Measurements from ENCODE around the gene SLITRK4. TPM values are rescaled to one million over a fixed set of nuclear protein-coding genes. Genes with fewer than 3 reads are reported as not detected.

SLITRK4 gene
- total RNA-seq, 1 experiment from 2014 or later = 1.5 TPM

DNA sequence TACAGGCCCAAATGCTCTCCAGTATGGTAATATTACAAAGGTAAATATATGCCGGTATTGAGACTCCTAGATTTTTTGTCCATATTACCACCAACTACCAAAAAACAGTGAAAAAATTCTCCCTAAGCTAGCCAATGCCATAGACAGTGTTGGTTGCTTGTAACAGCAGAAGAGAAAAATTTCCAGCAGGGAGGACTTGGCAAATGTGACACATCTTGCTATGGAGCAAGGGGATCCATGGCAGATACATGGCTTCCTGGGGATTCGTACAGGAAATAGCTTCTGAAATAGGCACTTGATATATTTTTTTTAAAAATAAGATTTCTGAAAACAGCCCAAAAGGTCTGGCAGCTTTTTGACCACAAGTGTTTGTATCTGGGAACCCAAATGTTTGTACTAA, 14.6 kb downstream of the SLITRK4 start:
- no peak overlapping the region for H3K23ac ChIP-seq (ENCODE audit: insufficient read length, low read depth, low read length)
- no peak overlapping the region for H2AFZ ChIP-seq (ENCODE audit: low read length)
- no peaks in the 10 kb centered on the region; the same call in 1 of the 2 replicates for H3K79me2 ChIP-seq (ENCODE audit: insufficient read depth, low read length)
- H4K8ac ChIP-seq (replicated peaks; ENCODE audit: insufficient read length, low read depth, low read length) = no peak overlapping the region
- no peak overlapping the region for H3K27ac Mint-ChIP-seq
- no peak for TF ChIP-seq CTCF (conservative IDR thresholded peaks at IDR 0.05)
- H4K5ac ChIP-seq (ENCODE audit: insufficient read length, low read depth, low read length) = no peak overlapping the region
- no peaks in the 10 kb centered on the region for H3K4me1 Mint-ChIP-seq
- no peak overlapping the region for H3T11ph ChIP-seq (ENCODE audit: low read length)
- no peak overlapping the region for H2AK5ac ChIP-seq (ENCODE audit: insufficient read length, low read length)
- H2BK20ac ChIP-seq (ENCODE audit: low read depth, low read length, poor library complexity, severe bottlenecking) = no peak overlapping the region
- H3K4me1 ChIP-seq (ENCODE audit: insufficient read depth, low read length) = no peaks in the 10 kb centered on the region
- H3K9me3 Mint-ChIP-seq = peaks cover 40 to 45% of the 10 kb centered on the region in 2 experiments
- peaks cover 2 to 4% (median 3%) of the 10 kb centered on the region in 3 experiments; a peak in 3 of 7 replicates for H3K36me3 Mint-ChIP-seq (ENCODE audit: insufficient read depth in 1 of 3, low read depth in 3 of 3)
- H3K27me3 ChIP-seq (ENCODE audit: insufficient read depth, low read length) = no peaks in the 10 kb centered on the region
- H3K27ac ChIP-seq (ENCODE audit: insufficient read length, low read depth, low read length) = no peak overlapping the region
- no peaks in the 10 kb centered on the region for H3K23me2 ChIP-seq (ENCODE audit: insufficient read length, low read depth, low read length, poor library complexity, severe bottlenecking)
- no peak overlapping the region for H2BK120ac ChIP-seq (ENCODE audit: low read depth, low read length, poor library complexity, severe bottlenecking)
- H3K4me2 ChIP-seq (ENCODE audit: insufficient read depth, insufficient read length, low read length) = no peak overlapping the region
- no peak overlapping the region for H2BK15ac ChIP-seq (ENCODE audit: low read depth, low read length)
- no peak overlapping the region for H3K4me3 Mint-ChIP-seq
- no peaks in the 10 kb centered on the region for H3K27me3 Mint-ChIP-seq (ENCODE audit: low read depth)
- no peak overlapping the region for H3K18ac ChIP-seq (ENCODE audit: insufficient read length, low read depth, low read length)
- H3K56ac ChIP-seq (ENCODE audit: insufficient read length, low read depth, low read length) = no peak overlapping the region
- H4K20me1 ChIP-seq (ENCODE audit: control insufficient read depth, insufficient read depth, insufficient read length) = no peaks in the 10 kb centered on the region
- no peak overlapping the region for H3K9ac ChIP-seq (ENCODE audit: extremely low read depth, insufficient read length, low read length)
- peaks cover 16% of the 10 kb centered on the region for H3K9me3 ChIP-seq (ENCODE audit: control insufficient read depth, low read depth, low read length)
- H3K4ac ChIP-seq (ENCODE audit: low read depth, low read length) = no peak overlapping the region
- no peak overlapping the region for H4K91ac ChIP-seq (ENCODE audit: insufficient read length, low read depth, low read length)
- H3K14ac ChIP-seq (ENCODE audit: insufficient read depth, low read length) = no peak overlapping the region
- no peak for DNase-seq
- no CpG with 5 or more reads among the region's 2 CpGs for WGBS (ENCODE audit: extremely low coverage, insufficient read length, low lambda C conversion rate)
- no peak overlapping the region for H2BK5ac ChIP-seq (ENCODE audit: insufficient read length, low read length)
- H3K79me1 ChIP-seq (ENCODE audit: insufficient read depth, low read depth, low read length, poor library complexity, severe bottlenecking) = no peaks in the 10 kb centered on the region
- no peak overlapping the region for H2BK12ac ChIP-seq (ENCODE audit: insufficient read length, low read depth, low read length)

All from H9 (cell line).